CD14-positive monocyte (primary cell): ENCODE data around the gene B3GNT2. TPM values are rescaled to one million over a fixed set of nuclear protein-coding genes. Genes with fewer than 3 reads are reported as not detected.
A peak's percentile ranks its signal among the peaks of the same experiment; 100 is the strongest.

Experiments
- DNase-seq, 3 donors: peaks; one replicate each; pipeline ENCODE4 v3.0.0-alpha.2; 2011 to 2022
- H2AFZ ChIP-seq: 2 replicates; pipeline ENCODE4 v1.6.0; 2012; ENCODE audit warnings: mild to moderate bottlenecking, low read depth, low read length, inconsistent platforms; ENCODE audit not compliant: insufficient read depth, poor library complexity, severe bottlenecking
- H3K27ac ChIP-seq, 2 donors: 1 replicate in 1 of 2; 2 replicates in 1 of 2; pipeline ENCODE4 v1.5.1; 2012 to 2013; ENCODE audit warnings: low read length in 2 of 2, control low read depth in 1 of 2, inconsistent platforms in 1 of 2, low read depth in 1 of 2, mild to moderate bottlenecking in 1 of 2
- H3K27me3 ChIP-seq, 2 donors: one replicate each; pipeline versions ENCODE4 v1.6.0 to v1.6.1; 2011 to 2013; ENCODE audit warnings: low read length in 2 of 2; ENCODE audit not compliant: control insufficient read depth in 2 of 2, insufficient read depth in 2 of 2
- H3K36me3 ChIP-seq, 2 donors: replicated peaks in 1 of 2; 1 replicate in 1 of 2; 2 replicates in 1 of 2; pipeline versions ENCODE4 v1.5.1 to v1.6.1; 2012 to 2013; ENCODE audit warnings: low read length in 2 of 2, control low read depth in 1 of 2, inconsistent platforms in 1 of 2, mild to moderate bottlenecking in 1 of 2; ENCODE audit not compliant: insufficient read depth in 2 of 2, control insufficient read depth in 1 of 2
- H3K4me1 ChIP-seq, 2 donors: 1 replicate in 1 of 2; 2 replicates in 1 of 2; pipeline versions ENCODE4 v1.5.1 to v1.6.1; 2012 to 2013; ENCODE audit warnings: low read length in 2 of 2, control low read depth in 1 of 2, inconsistent platforms in 1 of 2, mild to moderate bottlenecking in 1 of 2, moderate library complexity in 1 of 2; ENCODE audit not compliant: insufficient read depth in 2 of 2, control insufficient read depth in 1 of 2
- H3K4me2 ChIP-seq: replicated peaks from 2 replicates; pipeline ENCODE3; 2012; ENCODE audit warnings: low read length, moderate library complexity, mild to moderate bottlenecking; ENCODE audit not compliant: poor library complexity, severe bottlenecking; ENCODE audit errors: extremely low read depth
- H3K4me3 ChIP-seq, 3 experiments: fragments of 200-600 bp in 1 of 3; sonication (generic) in 1 of 3; replicated peaks in 1 of 3; 1 replicate in 2 of 3; 2 replicates in 1 of 3; pipeline ENCODE4 v1.5.1; 2011 to 2013; ENCODE audit warnings: low read length in 3 of 3, mild to moderate bottlenecking in 3 of 3, control low read depth in 2 of 3, low read depth in 2 of 3, inconsistent platforms in 1 of 3, moderate library complexity in 1 of 3
- H3K79me2 ChIP-seq: 2 replicates; pipeline ENCODE4 v1.6.0; 2012; ENCODE audit warnings: mild to moderate bottlenecking, control low read depth, inconsistent platforms, low read length, moderate library complexity; ENCODE audit not compliant: insufficient read depth
- H3K9ac ChIP-seq: 2 replicates; pipeline ENCODE4 v1.6.0; 2017; ENCODE audit warnings: low read length, mild to moderate bottlenecking; ENCODE audit not compliant: insufficient read depth, poor library complexity, severe bottlenecking
- H3K9me3 ChIP-seq, 2 donors: replicated peaks in 1 of 2; 1 replicate in 1 of 2; 2 replicates in 1 of 2; pipeline versions ENCODE4 v1.5.1 to v1.6.1; 2012 to 2013; ENCODE audit warnings: low read length in 2 of 2, control low read depth in 1 of 2; ENCODE audit not compliant: control insufficient read depth in 1 of 2, insufficient read depth in 1 of 2
- H4K20me1 ChIP-seq: 2 replicates; pipeline ENCODE4 v1.6.0; 2012; ENCODE audit warnings: mild to moderate bottlenecking, low read length, control low read depth, moderate library complexity; ENCODE audit not compliant: insufficient read depth
- H3K27ac Mint-ChIP-seq, 7 donors: one replicate each; pipeline ENCODE4 v1.8.0; 2020; ENCODE audit warnings: mild to moderate bottlenecking in 7 of 7, mixed read lengths in 7 of 7, moderate library complexity in 6 of 7, inconsistent platforms in 2 of 7
- H3K27me3 Mint-ChIP-seq, 3 donors: one replicate each; pipeline ENCODE4 v1.8.0; 2021 to 2022; ENCODE audit warnings: low read depth in 3 of 3, mild to moderate bottlenecking in 3 of 3, mixed read lengths in 3 of 3, moderate library complexity in 3 of 3, inconsistent platforms in 1 of 3
- H3K36me3 Mint-ChIP-seq, 2 donors: one replicate each; pipeline ENCODE4 v1.8.0; 2020; ENCODE audit warnings: mixed read lengths in 2 of 2, inconsistent platforms in 1 of 2, mild to moderate bottlenecking in 1 of 2
- H3K4me1 Mint-ChIP-seq: one replicate; pipeline ENCODE4 v1.8.0; 2020; ENCODE audit warnings: mild to moderate bottlenecking, mixed read lengths
- H3K4me3 Mint-ChIP-seq, 2 donors: one replicate each; pipeline ENCODE4 v1.8.0; 2020; ENCODE audit warnings: mild to moderate bottlenecking in 2 of 2, mixed read lengths in 2 of 2, moderate library complexity in 1 of 2
- H3K9me3 Mint-ChIP-seq, 7 donors: one replicate each; pipeline ENCODE4 v1.8.0; 2020 to 2022; ENCODE audit warnings: mixed read lengths in 7 of 7, mild to moderate bottlenecking in 6 of 7, moderate library complexity in 6 of 7, inconsistent platforms in 2 of 7
- CTCF ChIP-seq: fragments of 200-600 bp; IDR thresholded peaks from one replicate; pipeline ENCODE4 v1.8.0; 2022; ENCODE audit warnings: antibody characterized with exemption, mild to moderate bottlenecking
- WGBS: methylation state at CpG from one replicate; pipeline ENCODE4 v1.1.5; 2013; ENCODE audit warnings: missing lambda C conversion rate; ENCODE audit not compliant: insufficient coverage; 5-methylcytosine and 5-hydroxymethylcytosine counted together
- intact Hi-C, 2 donors: fragments of 100-400 bp; cut with micrococcal nuclease; formaldehyde crosslinking; loops; one replicate each; pipeline versions ENCODE4 v1.15.0 to v1.15.1; 2023
- polyA plus RNA-seq, 3 donors: library from polyadenylated mRNA; depleted of rRNA in 1 of 3; unstranded in 2 of 3; stranded (reverse) in 1 of 3; fragments of 300-500 nt in 2 of 3; fragments of >200 nt in 1 of 3; fragmentation: Illumina TruSeq in 2 of 3; gene quantifications; 1 replicate in 2 of 3; 2 replicates in 1 of 3; pipeline ENCODE4 v1.2.3, GENCODE V29; 2012 to 2021

The B3GNT2 gene
- polyA plus RNA-seq, 3 donors, result 15.9 to 34.7 (median 18.5) TPM

GRCh38 chr2:62202019-62202722, 6.3 kb downstream of the B3GNT2 start:
- H3K4me2 ChIP-seq, result peak overlapping the region; percentile 22

GRCh38 chr2:62202729-62203128, 6.8 kb downstream of the B3GNT2 start:
- no peak for DNase-seq
- H3K79me2 ChIP-seq, result peaks cover 100% of the 10 kb centered on the region
- H3K4me3 Mint-ChIP-seq, result peak overlapping the region in 1 of 2 donors; percentile 2
- peak overlapping the region; percentile 10 to 86 (median 80) for H3K27ac Mint-ChIP-seq
- peaks cover 64 to 81% of the 10 kb centered on the region in 2 donors for H3K4me1 ChIP-seq
- H3K4me3 ChIP-seq, result peak overlapping the region in 1 of 3 experiments; percentile 0
- H3K4me2 ChIP-seq, result peak overlapping the region; percentile 22
- no peaks in the 10 kb centered on the region for H3K27me3 ChIP-seq
- no peaks in the 10 kb centered on the region for H3K9me3 ChIP-seq
- peaks cover 3 to 12% of the 10 kb centered on the region in 2 donors for H3K36me3 Mint-ChIP-seq
- no peaks in the 10 kb centered on the region for H3K27me3 Mint-ChIP-seq
- intact Hi-C loops, result no loop called here
- TF ChIP-seq CTCF, result no peak
- 17% methylated on average over 1 of the region's 1 CpG for WGBS
- H3K9me3 Mint-ChIP-seq, result no peaks in the 10 kb centered on the region
- no peak overlapping the region for H2AFZ ChIP-seq
- H3K4me1 Mint-ChIP-seq, result peaks cover 94% of the 10 kb centered on the region
- peaks cover 0 to 11% of the 10 kb centered on the region in 2 donors for H3K36me3 ChIP-seq
- peak overlapping the region; percentile 15 to 68 for H3K27ac ChIP-seq
- H4K20me1 ChIP-seq, result peaks cover 100% of the 10 kb centered on the region
- H3K9ac ChIP-seq, result no peak overlapping the region

More at GRCh38 chr2:62202019-62202722, 6.3 kb downstream of the B3GNT2 start:
- H4K20me1 ChIP-seq, result peaks cover 100% of the 10 kb centered on the region
- Mint-ChIP-seq H3K27me3 (no peaks in the 10 kb centered on the region), H3K27ac (peak overlapping the region; percentile 10 to 89 (median 80)), H3K4me3 (peak overlapping the region in 1 of 2 donors; percentile 75), H3K4me1 (peaks cover 93% of the 10 kb centered on the region), H3K9me3 (no peaks in the 10 kb centered on the region), H3K36me3 (peaks cover 3 to 12% of the 10 kb centered on the region in 2 donors)
- 36% methylated on average over 8 of the region's 9 CpGs for WGBS
- DNase-seq, result peak in 2 of 3 donors; percentile 45 to 47
- peaks cover 0 to 11% of the 10 kb centered on the region in 2 donors for H3K36me3 ChIP-seq
- peaks cover 67 to 86% of the 10 kb centered on the region in 2 donors for H3K4me1 ChIP-seq
- TF ChIP-seq CTCF, result no peak
- no peak overlapping the region for H3K9ac ChIP-seq
- H3K27me3 ChIP-seq, result no peaks in the 10 kb centered on the region
- peaks cover 100% of the 10 kb centered on the region for H3K79me2 ChIP-seq
- H3K4me3 ChIP-seq, result peak overlapping the region in 1 of 3 experiments; percentile 0
- peak overlapping the region; percentile 15 to 68 for H3K27ac ChIP-seq
- no peaks in the 10 kb centered on the region for H3K9me3 ChIP-seq
- intact Hi-C loops, result no loop called here
- H2AFZ ChIP-seq, result no peak overlapping the region
